Colonic mucosa (tissue), 4 donors: ENCODE results near the gene SF3B2. TPM values are rescaled to one million over a fixed set of nuclear protein-coding genes. Genes with fewer than 3 reads are reported as not detected.
A peak's percentile ranks its signal among the peaks of the same experiment; 100 is the strongest.
"Not testable (repeated sequence)": the region's sequence is repeated elsewhere in the genome, so short reads cannot be mapped to it uniquely, and the experiment has no call there.

ENCODE experiments used
- DNase-seq: peaks from one replicate; pipeline ENCODE4 v3.0.0-alpha.2; 2020
- H3K27ac ChIP-seq: fragments of 200-600 bp; one replicate; pipeline ENCODE4 v1.8.0; 2021
- H3K27me3 ChIP-seq: fragments of 200-600 bp; one replicate; pipeline ENCODE4 v1.8.0; 2021
- H3K36me3 ChIP-seq: fragments of 200-600 bp; one replicate; pipeline ENCODE4 v1.8.0; 2021
- H3K4me1 ChIP-seq: fragments of 200-600 bp; one replicate; pipeline ENCODE4 v1.8.0; 2021; ENCODE audit warnings: mild to moderate bottlenecking
- H3K4me3 ChIP-seq: fragments of 200-600 bp; one replicate; pipeline ENCODE4 v1.8.0; 2021
- H3K9ac ChIP-seq, 2 donors: one replicate each; pipeline ENCODE4 v1.7.0; 2013; ENCODE audit warnings: control low read depth in 2 of 2, low read depth in 2 of 2, low read length in 2 of 2
- H3K9me3 ChIP-seq: fragments of 200-600 bp; one replicate; pipeline ENCODE4 v1.8.0; 2021
- CTCF ChIP-seq: fragments of 200-600 bp; IDR thresholded peaks from one replicate; pipeline ENCODE4 v1.8.0; 2022; ENCODE audit warnings: antibody characterized with exemption, mild to moderate bottlenecking
- intact Hi-C: fragments of 100-400 bp; cut with DNase I; formaldehyde crosslinking; loops from one replicate; pipeline ENCODE4 v1.14.1; 2022
- total RNA-seq, 2 donors: library from RNA; stranded (reverse); fragmentation: NEBNext Ultra II Directional in 1 of 2; extraction: Animal tissue kit (Norgen Biotek cat#: 25700) in 1 of 2; gene quantifications; one replicate each; pipeline ENCODE4 v1.2.1, GENCODE V29; 2021
- donor health status: healthy.
- donor health status: DM: no; HTN: no; CAD: no.
- donor health status: DM: no; HTN: no; CAD: no.

Gene SF3B2
- total RNA-seq, 2 donors from 2014 or later, result 139 to 196 TPM

GRCh38 chr11:66073669-66074068 lies 21.5 kb downstream of the SF3B2 start:
- DNase-seq, result no peak
- intact Hi-C loops, result no loop called here
- Histone ChIP-seq H3K4me1 (no peaks in the 10 kb centered on the region), H3K9ac (no peak overlapping the region), H3K9me3 (no peaks in the 10 kb centered on the region), H3K27ac (no peak overlapping the region), H3K36me3 (no peaks in the 10 kb centered on the region), H3K4me3 (no peak overlapping the region), H3K27me3 (no peaks in the 10 kb centered on the region)
- TF ChIP-seq CTCF, result no peak

- intact Hi-C loops, result no loop called here
- Histone ChIP-seq H3K4me1 (peaks cover 7% of the 10 kb centered on the region), H3K9me3 (no peaks in the 10 kb centered on the region), H3K27me3 (no peaks in the 10 kb centered on the region), H3K36me3 (no peaks in the 10 kb centered on the region), H3K27ac (no peak overlapping the region), H3K9ac (no peak overlapping the region), H3K4me3 (no peak overlapping the region)
- TF ChIP-seq CTCF, result no peak
- DNase-seq, result no peak
Observed at GRCh38 chr11:66075273-66075672, 23.1 kb downstream of the SF3B2 start.

- intact Hi-C loops, result no loop called here
- Histone ChIP-seq H3K9me3 (no peaks in the 10 kb centered on the region), H3K4me3 (no peak overlapping the region), H3K27me3 (no peaks in the 10 kb centered on the region), H3K4me1 (peaks cover 15% of the 10 kb centered on the region), H3K36me3 (no peaks in the 10 kb centered on the region), H3K9ac (no peak overlapping the region), H3K27ac (no peak overlapping the region)
- DNase-seq, result no peak
- TF ChIP-seq CTCF, result no peak
Observed at GRCh38 chr11:66076561-66076960, 24.4 kb downstream of the SF3B2 start.

GRCh38 chr11:66077927-66078326 lies 25.8 kb downstream of the SF3B2 start:
- no peak for DNase-seq
- intact Hi-C loops, result no loop called here
- no peak overlapping the region for H3K27ac ChIP-seq
- no peak for TF ChIP-seq CTCF
- H3K4me1 ChIP-seq, result peaks cover 20% of the 10 kb centered on the region
- H3K4me3 ChIP-seq, result no peak overlapping the region
- H3K27me3 ChIP-seq, result no peaks in the 10 kb centered on the region
- no peaks in the 10 kb centered on the region for H3K36me3 ChIP-seq
- no peak overlapping the region for H3K9ac ChIP-seq
- no peaks in the 10 kb centered on the region for H3K9me3 ChIP-seq

- peaks cover 27% of the 10 kb centered on the region for H3K4me1 ChIP-seq
- DNase-seq, H3K4me3 ChIP-seq, H3K9me3 ChIP-seq, intact Hi-C loops, H3K27ac ChIP-seq, H3K27me3 ChIP-seq, H3K9ac ChIP-seq, H3K36me3 ChIP-seq: not testable (repeated sequence)
Observed at GRCh38 chr11:66078949-66079348, 26.8 kb downstream of the SF3B2 start.

- no peaks in the 10 kb centered on the region for H3K36me3 ChIP-seq
- H3K4me3 ChIP-seq, result no peak overlapping the region
- peak; percentile 74 for DNase-seq
- H3K27me3 ChIP-seq, result no peaks in the 10 kb centered on the region
- TF ChIP-seq CTCF, result no peak
- intact Hi-C loops, result no loop called here
- H3K9ac ChIP-seq, result peak overlapping the region in 1 of 2 donors; percentile 5
- H3K9me3 ChIP-seq, result no peaks in the 10 kb centered on the region
- H3K4me1 ChIP-seq, result peaks cover 27% of the 10 kb centered on the region
- H3K27ac ChIP-seq, result peak overlapping the region; percentile 29
Observed at GRCh38 chr11:66080055-66080817, 28.1 kb downstream of the SF3B2 start.
